ENCODE data around the gene ADGRG2.

DNA sequence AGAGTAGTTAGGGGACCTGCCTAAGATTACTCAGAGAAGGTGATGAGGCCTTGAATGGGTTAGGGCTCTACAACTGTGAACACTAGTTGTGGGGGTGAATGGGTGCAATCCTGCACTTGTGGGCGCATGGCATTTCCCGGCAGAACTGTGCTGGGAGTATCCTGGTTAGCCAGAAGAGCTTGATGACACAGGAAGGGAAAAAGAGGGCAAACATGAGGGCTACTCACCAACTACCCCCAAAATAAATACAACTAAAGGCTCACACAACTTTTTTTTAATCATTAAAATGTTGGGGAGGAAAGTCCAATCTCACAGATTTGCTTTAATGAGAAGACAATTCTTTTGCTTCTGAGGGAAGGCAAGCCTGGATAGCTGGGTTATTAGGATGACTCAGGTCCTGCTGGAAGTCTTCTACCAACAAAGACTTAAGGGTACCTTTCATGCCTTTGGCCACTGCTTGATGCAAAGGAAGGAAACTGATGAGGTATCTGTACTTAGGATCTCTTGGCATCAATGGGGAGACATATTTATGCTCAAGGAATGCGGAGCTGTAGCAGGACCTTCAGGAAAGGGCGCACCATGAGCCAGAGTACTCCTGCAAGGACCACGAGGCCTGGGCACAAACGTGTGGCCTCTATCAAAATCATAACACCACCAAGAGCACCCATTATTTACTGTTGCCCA lies 141.0 kb downstream of the ADGRG2 start:
- TF ChIP-seq POLR2A (IDR thresholded peaks at IDR 0.05) (no peak), EP300 (IDR thresholded peaks at IDR 0.05) (no peak)

Data from gastroesophageal sphincter (tissue), 2 donors.